ENCODE measurements around the gene FN1. TPM values are rescaled to one million over a fixed set of nuclear protein-coding genes. Genes with fewer than 3 reads are reported as not detected.

The FN1 gene
- total RNA-seq, 1 experiment from 2014 or later, result 102 TPM

- TF ChIP-seq RORB (CRISPR knock-in tag; IDR thresholded peaks at IDR 0.05) (no peak), ZNF121 (CRISPR knock-in tag; IDR thresholded peaks at IDR 0.05) (no peak)
Observed at GRCh38 chr2:215354771-215355695, 80.8 kb downstream of the FN1 start (continued).

DNA sequence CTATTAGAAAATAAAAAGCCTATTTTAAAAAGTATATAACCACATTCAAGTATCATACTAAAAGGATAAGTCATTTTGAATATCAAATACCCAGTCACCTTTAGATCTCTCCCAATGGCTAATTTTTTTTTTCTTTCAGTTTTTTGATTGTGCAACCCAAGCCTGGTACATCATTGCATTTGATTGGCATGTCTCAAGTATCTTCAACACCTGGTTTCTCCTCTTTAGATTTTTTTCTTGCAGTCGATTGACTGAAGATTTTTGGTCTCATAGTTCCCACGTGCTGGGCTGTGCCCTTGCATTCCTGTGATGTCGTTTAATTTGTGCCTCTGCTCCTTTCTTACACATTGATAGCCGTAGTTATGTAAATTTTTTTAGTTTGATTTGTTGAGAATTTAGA lies 83.3 kb downstream of the FN1 start:
- Mint-ChIP-seq H3K4me1 (0 out of 2 replicates have a peak, but pooled peaks cover 4% of the 10 kb centered on the region), H3K36me3 (peaks cover 46% of the 10 kb centered on the region), H3K9me3 (no peaks in the 10 kb centered on the region), H3K27me3 (ENCODE audit: low read depth) (no peaks in the 10 kb centered on the region), H3K4me3 (no peak overlapping the region), H3K27ac (no peak overlapping the region)
- CTCF ChIA-PET, result no interaction called here
- POLR2A ChIA-PET, result no interaction called here
- ATAC-seq (no peak), DNase-seq (ENCODE audit: low spot score) (no peak)
- TF ChIP-seq AR (CRISPR knock-in tag; IDR thresholded peaks at IDR 0.05) (no peak), TP53 (CRISPR knock-in tag; IDR thresholded peaks at IDR 0.05) (no peak), MYBL2 (CRISPR knock-in tag; IDR thresholded peaks at IDR 0.05) (no peak), NFYB (CRISPR knock-in tag; conservative IDR thresholded peaks at IDR 0.05; ENCODE audit: low read depth) (no peak), ZNF532 (CRISPR knock-in tag; IDR thresholded peaks at IDR 0.05; ENCODE audit: borderline replicate concordance) (no peak)

DNA sequence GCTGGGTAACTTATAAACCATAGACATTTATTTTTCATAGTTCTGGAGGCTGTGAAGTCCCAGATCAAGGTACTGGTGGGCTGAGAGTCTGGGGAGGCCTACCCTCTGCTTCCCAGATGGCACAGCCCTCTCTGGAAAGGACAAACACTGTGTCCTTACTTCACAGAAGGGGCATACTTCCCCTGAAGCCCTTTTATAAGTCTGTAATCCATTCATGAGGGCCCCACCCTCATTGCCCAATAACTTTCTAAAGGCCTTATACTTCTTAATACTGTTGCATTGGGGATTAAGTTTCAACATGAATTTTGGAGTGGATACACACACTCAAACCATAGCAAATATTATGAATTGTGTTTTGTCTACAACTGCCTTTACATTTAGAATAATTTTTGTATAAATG lies 88.0 kb downstream of the FN1 start:
- Mint-ChIP-seq H3K36me3 (peaks cover 84% of the 10 kb centered on the region), H3K27me3 (ENCODE audit: low read depth) (no peaks in the 10 kb centered on the region), H3K4me3 (no peak overlapping the region), H3K27ac (no peak overlapping the region), H3K4me1 (no peaks in the 10 kb centered on the region), H3K9me3 (no peaks in the 10 kb centered on the region)
- TF ChIP-seq MXD4 (CRISPR knock-in tag; IDR thresholded peaks at IDR 0.05; ENCODE audit: borderline replicate concordance), result no peak
- no peak for TF ChIP-seq PRRX2 (CRISPR knock-in tag; IDR thresholded peaks at IDR 0.05)
- no peak for TF ChIP-seq MYBL2 (CRISPR knock-in tag; IDR thresholded peaks at IDR 0.05)
- TF ChIP-seq ATF1 (CRISPR knock-in tag; IDR thresholded peaks at IDR 0.05), result no peak
- no peak for TF ChIP-seq JAZF1 (CRISPR knock-in tag; IDR thresholded peaks at IDR 0.05)
- no peak for TF ChIP-seq ZNF219 (CRISPR knock-in tag; IDR thresholded peaks at IDR 0.05; ENCODE audit: borderline replicate concordance)
- no peak for TF ChIP-seq ZNF396 (CRISPR knock-in tag; IDR thresholded peaks at IDR 0.05; ENCODE audit: borderline replicate concordance)
- no peak for TF ChIP-seq ATF6 (CRISPR knock-in tag; IDR thresholded peaks at IDR 0.05)
- no peak for TF ChIP-seq ZNF425 (CRISPR knock-in tag; conservative IDR thresholded peaks at IDR 0.05)
- TF ChIP-seq GRHL2 (CRISPR knock-in tag; IDR thresholded peaks at IDR 0.05; ENCODE audit: insufficient replicate concordance, severe bottlenecking), result no peak
- no peak for TF ChIP-seq ZBTB21 (CRISPR knock-in tag; IDR thresholded peaks at IDR 0.05; ENCODE audit: borderline replicate concordance)
- DNase-seq (ENCODE audit: low spot score), result no peak
- ChIA-PET CTCF (no interaction called here), POLR2A (no interaction called here)
- no peak for ATAC-seq

Data from WTC11 (cell line).